PFSK-1 (cell line): ENCODE measurements around the gene SIN3A.

Experiments
- FOXP2 ChIP-seq: optimal IDR thresholded peaks from 2 replicates; pipeline ENCODE3; 2011; ENCODE audit warnings: borderline replicate concordance, control low read depth, inconsistent platforms; ENCODE audit not compliant: insufficient read depth; ENCODE audit errors: extremely low read length, extremely low read depth
- POLR2AphosphoS5 ChIP-seq: IDR thresholded peaks from 2 replicates; pipeline ENCODE4 v1.6.1; 2012; ENCODE audit warnings: low read depth, mild to moderate bottlenecking, control low read depth, low read length, moderate library complexity
- REST ChIP-seq, 2 experiments: IDR thresholded peaks; 2 replicates each; pipeline versions ENCODE4 v1.6.1 to v1.8.0; 2011 to 2012; ENCODE audit warnings: low read depth in 2 of 2, low read length in 2 of 2, control low read depth in 1 of 2, inconsistent platforms in 1 of 2, mild to moderate bottlenecking in 1 of 2, moderate library complexity in 1 of 2; ENCODE audit not compliant: insufficient read depth in 1 of 2
- SIN3A ChIP-seq: IDR thresholded peaks from 2 replicates; pipeline ENCODE4 v1.6.1; 2012; ENCODE audit warnings: mild to moderate bottlenecking, low read length, moderate library complexity, borderline replicate concordance; ENCODE audit not compliant: insufficient read depth
- TAF1 ChIP-seq: IDR thresholded peaks from 2 replicates; pipeline ENCODE4 v1.6.1; 2012; ENCODE audit warnings: low read length, control low read depth, borderline replicate concordance; ENCODE audit not compliant: insufficient read depth

SIN3A gene

GRCh38 chr15:75347222-75348033 is 104.1 kb downstream of the SIN3A start:
- TF ChIP-seq SIN3A (no peak), FOXP2 (peak; percentile 27)

GRCh38 chr15:75346796-75347221 is 104.7 kb downstream of the SIN3A start, which contains the start of gene NEIL1:
TSS of gene NEIL1 (plus strand) at chr15:75347039. CDS start at chr15:75348906, 1,867 bp downstream.
- TF ChIP-seq TAF1 = no peak
- TF ChIP-seq FOXP2 = no peak
- TF ChIP-seq REST (IDR thresholded peaks at IDR 0.05; ENCODE audit: insufficient read depth in 1 of 2, low read depth in 2 of 2, low read length in 2 of 2) = no peak
- TF ChIP-seq SIN3A = no peak
- TF ChIP-seq POLR2AphosphoS5 = no peak

- TF ChIP-seq FOXP2 (no peak), POLR2AphosphoS5 (no peak), TAF1 (no peak), SIN3A (no peak), REST (IDR thresholded peaks at IDR 0.05; ENCODE audit: insufficient read depth in 1 of 2, low read depth in 2 of 2, low read length in 2 of 2) (no peak)
Measured at GRCh38 chr15:75342221-75342620, 109.3 kb downstream of the SIN3A start.

GRCh38 chr15:75339531-75340240 is 111.8 kb downstream of the SIN3A start:
- no peak for TF ChIP-seq FOXP2
- TF ChIP-seq POLR2AphosphoS5 = no peak
- no peak for TF ChIP-seq REST (IDR thresholded peaks at IDR 0.05; ENCODE audit: insufficient read depth in 1 of 2, low read depth in 2 of 2, low read length in 2 of 2)
- TF ChIP-seq TAF1 = no peak
- no peak for TF ChIP-seq SIN3A

GRCh38 chr15:75338661-75339240 is 112.7 kb downstream of the SIN3A start:
- TF ChIP-seq FOXP2 (no peak), TAF1 (no peak), POLR2AphosphoS5 (no peak), SIN3A (no peak), REST (IDR thresholded peaks at IDR 0.05; ENCODE audit: insufficient read depth in 1 of 2, low read depth in 2 of 2, low read length in 2 of 2) (no peak)
